GM15510 (cell line): Measurements from ENCODE around the gene TAF1L.

ENCODE experiments used
- POLR2A ChIP-seq: IDR thresholded peaks from 3 replicates; pipeline ENCODE4 v1.6.1; 2011; ENCODE audit warnings: borderline replicate concordance; ENCODE audit not compliant: insufficient read length; ENCODE audit errors: extremely low read depth

Gene TAF1L, protein sequence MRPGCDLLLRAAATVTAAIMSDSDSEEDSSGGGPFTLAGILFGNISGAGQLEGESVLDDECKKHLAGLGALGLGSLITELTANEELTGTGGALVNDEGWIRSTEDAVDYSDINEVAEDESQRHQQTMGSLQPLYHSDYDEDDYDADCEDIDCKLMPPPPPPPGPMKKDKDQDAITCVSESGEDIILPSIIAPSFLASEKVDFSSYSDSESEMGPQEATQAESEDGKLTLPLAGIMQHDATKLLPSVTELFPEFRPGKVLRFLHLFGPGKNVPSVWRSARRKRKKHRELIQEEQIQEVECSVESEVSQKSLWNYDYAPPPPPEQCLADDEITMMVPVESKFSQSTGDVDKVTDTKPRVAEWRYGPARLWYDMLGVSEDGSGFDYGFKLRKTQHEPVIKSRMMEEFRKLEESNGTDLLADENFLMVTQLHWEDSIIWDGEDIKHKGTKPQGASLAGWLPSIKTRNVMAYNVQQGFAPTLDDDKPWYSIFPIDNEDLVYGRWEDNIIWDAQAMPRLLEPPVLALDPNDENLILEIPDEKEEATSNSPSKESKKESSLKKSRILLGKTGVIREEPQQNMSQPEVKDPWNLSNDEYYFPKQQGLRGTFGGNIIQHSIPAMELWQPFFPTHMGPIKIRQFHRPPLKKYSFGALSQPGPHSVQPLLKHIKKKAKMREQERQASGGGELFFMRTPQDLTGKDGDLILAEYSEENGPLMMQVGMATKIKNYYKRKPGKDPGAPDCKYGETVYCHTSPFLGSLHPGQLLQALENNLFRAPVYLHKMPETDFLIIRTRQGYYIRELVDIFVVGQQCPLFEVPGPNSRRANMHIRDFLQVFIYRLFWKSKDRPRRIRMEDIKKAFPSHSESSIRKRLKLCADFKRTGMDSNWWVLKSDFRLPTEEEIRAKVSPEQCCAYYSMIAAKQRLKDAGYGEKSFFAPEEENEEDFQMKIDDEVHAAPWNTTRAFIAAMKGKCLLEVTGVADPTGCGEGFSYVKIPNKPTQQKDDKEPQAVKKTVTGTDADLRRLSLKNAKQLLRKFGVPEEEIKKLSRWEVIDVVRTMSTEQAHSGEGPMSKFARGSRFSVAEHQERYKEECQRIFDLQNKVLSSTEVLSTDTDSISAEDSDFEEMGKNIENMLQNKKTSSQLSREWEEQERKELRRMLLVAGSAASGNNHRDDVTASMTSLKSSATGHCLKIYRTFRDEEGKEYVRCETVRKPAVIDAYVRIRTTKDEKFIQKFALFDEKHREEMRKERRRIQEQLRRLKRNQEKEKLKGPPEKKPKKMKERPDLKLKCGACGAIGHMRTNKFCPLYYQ (N-terminal part only)

DNA sequence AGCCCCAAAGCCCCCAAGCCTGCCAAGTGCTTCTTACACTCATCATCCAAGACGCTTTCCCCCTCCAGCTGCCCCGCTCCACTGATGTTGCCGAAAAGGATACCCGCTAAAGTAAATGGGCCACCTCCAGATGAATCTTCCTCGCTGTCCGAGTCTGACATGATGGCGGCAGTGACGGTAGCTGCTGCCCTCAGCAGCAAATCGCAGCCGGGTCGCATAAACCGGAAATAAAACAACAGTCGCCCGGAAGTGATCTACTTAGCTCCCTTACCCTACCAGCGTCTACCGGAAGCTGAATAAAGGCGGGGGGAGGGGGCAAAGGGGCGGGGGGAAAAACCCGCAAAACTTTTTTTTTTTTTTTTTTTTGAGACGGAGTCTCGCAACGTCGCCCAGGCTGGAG, at the start of gene TAF1L:
Gene TAF1L, minus strand, starts transcription at position 308 of the 400 bp plus-strand sequence. Its CDS starts 90 bp downstream, at position 218.
- no peak for TF ChIP-seq POLR2A

DNA sequence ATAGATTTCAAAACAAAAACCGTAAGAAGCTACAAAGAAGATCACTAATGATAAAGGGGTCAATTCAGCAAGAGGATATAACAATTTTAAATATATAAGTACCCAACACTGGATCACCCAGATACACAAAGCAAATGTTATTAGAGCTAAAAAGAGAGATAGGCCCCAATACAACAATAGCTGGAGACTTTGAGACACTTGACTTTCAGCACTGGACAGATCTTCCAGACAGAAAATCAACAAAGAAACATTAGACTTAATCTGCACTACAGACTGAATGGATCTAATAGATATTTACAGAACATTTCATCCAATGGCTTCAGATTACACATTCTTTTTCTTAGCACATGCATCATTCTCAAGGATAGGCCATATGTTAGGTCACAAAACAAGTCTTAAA, 46.3 kb upstream of the TAF1L start:
- TF ChIP-seq POLR2A: no peak

DNA sequence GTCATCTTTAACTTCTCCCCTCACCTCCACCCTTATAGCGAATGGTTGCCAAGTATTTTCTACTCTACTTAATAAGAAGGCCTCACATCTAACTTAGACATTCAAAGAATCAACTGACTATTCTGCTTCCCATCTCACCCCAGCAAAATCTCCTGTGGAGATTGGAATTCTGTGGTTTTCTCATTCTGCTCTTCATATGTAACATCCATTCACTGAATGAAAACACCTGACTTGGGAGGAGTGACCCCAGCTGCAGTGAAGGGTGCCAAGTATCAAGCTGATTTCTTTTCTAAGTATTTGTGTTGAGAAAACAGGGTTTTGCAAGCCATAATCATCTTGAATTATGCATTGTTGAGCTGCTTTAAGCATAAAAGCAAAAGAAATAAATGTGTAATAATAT, 42.5 kb upstream of the TAF1L start:
- TF ChIP-seq POLR2A: no peak

DNA sequence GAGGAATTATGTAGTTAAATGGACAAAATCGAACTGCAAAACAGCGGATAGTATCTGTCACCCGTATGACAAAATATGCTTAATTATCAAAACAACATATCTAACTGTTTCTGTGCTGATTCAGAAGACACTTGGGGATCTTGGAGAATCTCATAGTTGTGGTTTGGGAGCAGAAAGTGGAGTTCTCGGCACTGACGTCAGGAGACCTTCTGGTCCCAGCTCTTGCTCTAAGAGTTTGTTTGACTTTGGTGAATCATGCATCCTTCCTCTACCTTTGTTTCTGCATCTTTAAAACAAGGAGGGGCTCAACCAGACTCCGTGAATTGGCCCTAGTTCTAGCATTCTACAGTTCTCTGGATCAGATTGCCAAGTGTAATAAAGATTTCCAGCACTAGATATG, 37.0 kb upstream of the TAF1L start:
- no peak for TF ChIP-seq POLR2A

DNA sequence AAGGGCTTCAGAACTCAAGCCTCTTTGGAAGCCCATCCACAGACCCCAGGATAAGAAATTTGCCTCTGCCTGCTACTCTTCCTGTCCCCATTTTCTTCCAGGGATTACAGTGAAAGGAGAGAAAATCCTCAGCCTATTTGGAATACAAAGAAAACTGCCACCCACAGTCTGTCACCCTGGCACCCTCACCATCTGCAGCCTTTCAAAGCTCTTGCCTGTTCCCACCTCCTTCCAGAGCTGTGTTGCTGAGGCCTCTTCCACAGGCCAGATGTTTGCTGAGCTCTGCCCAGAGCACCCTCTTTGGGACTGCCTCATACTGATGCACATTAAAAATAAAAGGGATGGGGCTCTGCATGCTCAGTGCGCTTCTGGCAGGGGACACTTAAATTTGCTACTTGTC, 35.9 kb upstream of the TAF1L start:
- TF ChIP-seq POLR2A: no peak

DNA sequence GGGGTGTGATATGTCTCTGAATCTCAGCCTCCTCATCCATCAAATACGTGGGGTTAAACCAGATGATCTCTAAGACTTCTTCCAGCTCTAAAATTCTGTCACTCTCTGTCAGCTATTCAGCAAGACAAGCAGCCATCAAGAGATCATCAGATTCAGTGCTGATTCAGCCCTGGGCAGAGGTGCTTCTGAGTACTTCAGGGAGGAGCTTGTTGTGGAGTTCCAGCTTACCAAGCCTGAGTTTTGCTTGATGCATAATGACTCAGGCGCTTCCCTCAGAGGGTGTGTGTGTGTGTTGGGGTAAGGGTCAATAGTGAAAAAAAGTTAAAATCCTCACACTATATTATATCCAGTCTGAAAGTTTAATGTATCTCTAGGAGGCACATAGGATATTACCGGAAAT, 29.6 kb upstream of the TAF1L start:
- no peak for TF ChIP-seq POLR2A

DNA sequence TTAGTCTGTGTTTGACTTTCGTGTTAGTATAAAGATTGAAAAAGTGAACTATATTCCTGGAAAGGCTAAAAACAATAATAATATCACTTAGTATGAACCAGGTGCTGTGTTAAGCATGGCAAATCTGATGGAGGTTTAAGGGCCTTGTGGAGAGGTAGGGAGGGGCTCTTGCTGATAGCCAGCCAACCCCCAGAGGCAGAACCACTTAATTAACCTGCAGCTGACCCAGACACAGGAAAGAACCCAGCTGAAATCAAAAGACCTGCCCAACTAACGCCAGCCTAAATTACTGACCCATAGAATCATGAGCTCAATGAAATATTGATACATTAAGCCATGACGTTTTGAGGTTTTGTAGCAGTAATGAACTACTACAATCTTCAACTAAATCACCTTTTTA, 28.3 kb upstream of the TAF1L start:
- no peak for TF ChIP-seq POLR2A

DNA sequence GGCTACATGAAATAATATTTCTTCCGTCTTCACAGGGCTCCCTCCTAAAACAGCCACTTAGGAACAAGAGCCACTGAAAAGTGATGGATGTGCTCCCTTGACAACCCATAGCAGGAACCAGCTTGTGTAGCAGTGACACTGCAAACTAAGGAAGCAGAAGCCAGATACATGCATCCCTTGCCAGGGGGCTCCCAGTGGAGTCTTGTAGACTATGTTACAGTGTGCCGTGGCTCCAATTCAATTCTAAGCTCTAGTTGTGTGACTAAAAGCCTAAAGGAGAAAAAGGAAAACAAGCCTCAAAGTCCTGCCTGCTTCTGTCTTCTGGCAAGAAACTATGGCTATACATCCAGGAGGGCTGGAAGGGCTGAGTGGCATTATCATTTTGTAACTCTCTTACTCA, 12.2 kb upstream of the TAF1L start:
- TF ChIP-seq POLR2A: no peak

DNA sequence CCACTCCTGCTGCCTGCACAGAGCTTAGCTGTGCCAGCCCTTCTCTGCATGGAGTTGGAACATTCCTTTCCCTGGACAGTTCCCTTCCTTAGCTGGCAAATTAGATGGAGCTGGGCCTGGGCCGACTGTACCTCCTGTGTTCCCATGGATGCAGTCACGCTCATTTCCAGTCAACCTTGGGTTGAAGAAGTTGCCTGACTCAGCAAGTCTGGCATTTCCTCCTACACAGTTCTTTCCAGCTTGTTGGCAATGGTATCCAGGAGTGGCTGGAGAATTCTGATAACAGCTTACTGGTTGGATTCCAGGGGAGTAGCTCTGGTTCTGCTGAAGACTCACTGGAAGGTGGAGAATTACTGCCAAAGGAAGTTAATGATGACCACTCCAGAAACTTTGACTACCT, 9.2 kb upstream of the TAF1L start:
- TF ChIP-seq POLR2A: no peak

DNA sequence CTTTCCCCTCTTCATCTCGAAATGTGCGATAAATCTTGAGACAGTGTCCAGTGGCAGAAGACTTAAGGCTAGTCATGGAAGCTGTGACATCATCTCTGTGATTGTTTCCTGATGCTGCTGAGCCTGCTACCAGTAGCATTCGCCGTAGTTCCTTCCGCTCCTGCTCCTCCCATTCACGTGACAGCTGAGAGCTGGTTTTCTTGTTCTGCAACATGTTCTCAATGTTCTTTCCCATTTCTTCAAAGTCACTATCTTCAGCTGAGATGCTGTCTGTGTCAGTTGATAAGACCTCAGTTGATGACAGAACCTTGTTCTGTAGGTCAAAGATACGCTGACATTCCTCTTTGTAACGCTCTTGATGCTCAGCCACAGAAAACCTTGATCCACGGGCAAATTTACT, 3.5 kb downstream of the TAF1L start:
- no peak for TF ChIP-seq POLR2A

DNA sequence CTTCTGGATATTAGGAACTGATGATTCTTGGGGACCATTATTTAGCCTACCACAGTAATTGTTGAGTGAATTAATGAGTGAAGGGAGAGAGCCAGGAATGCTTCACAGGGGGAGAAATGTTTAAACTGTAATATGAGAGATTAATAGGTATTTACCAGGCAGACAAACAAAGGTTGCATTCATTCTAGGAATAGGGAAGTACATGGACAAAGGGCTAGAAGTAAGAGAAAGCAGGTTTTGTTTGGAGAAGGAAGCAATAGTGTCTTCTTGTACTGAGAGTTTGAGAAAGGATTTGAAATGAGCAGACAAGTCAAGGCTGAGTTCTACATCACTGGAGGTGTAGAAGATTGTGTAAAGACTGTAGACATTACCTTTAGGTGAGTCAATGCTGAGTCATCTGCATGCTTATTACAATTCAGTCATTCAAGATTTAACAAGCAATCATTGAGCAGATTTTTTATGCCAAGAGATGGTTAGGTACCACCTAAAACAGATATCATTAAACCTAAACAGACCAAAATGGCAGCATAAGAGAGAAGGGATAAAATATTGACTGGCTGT, 8.0 kb downstream of the TAF1L start:
- no peak for TF ChIP-seq POLR2A

DNA sequence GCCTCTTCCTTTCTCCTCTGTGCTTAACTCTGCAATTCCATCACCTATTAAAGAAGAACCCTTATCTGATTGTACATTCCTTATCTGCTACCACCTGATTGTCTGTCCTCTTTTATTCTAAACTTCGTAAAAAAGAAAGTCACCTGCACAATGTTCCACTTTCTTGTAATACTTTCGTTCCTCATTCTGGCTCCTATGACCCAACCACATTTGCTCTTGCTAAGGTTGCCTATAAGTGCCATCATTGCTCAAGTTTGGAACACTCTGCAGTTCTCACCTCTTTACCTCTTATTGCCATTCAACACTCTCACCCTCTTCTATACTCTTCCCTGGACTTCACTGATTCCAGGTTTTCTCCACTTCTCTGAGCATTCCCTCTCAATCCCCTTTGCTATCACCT, 10.1 kb downstream of the TAF1L start:
- no peak for TF ChIP-seq POLR2A

DNA sequence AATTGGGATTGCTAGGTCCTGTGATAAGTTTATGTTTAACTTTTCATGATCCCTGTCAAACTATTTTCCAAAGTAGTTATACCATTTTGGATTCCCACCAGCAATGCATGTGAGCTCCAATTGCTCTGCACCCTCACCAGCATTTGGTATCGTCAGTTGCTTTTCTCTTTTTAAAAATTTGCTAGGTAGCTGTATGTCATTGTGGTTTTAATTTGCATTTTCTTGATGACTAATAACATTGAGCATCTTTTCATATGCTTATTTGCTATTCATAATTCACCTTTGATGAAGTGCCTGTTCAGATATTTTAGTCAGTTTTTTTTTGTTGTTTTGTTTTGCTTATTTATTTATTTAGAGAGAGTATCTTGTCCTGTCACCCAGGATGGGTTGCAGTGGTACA, 12.5 kb downstream of the TAF1L start:
- TF ChIP-seq POLR2A: no peak

DNA sequence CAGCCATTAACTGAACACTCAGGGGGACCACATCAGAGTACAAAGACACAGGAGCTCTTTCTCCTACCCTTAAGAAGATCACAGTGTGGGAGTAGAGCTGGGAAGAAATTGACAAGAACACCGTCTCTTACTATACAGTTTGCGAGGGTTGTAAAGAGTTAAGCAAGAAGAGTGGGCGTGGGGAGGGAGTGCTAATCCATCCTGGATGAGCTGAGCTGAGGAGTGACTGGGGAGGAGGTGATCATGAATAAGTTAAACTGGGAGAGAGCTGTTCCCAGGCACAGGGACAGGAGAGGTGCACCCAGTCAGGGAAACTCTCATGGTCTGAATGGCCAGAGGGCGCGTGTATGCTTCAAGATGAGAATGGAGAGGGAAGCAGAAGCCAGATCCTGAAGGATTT, 17.2 kb downstream of the TAF1L start:
- no peak for TF ChIP-seq POLR2A
